WTC11 (cell line): ENCODE data around the gene DPEP2. TPM values are rescaled to one million over a fixed set of nuclear protein-coding genes. Genes with fewer than 3 reads are reported as not detected.
"Not testable (repeated sequence)": the region's sequence is repeated elsewhere in the genome, so short reads cannot be mapped to it uniquely, and the experiment has no call there.

Source experiments
- ATAC-seq: fragments of 200-7000 bp; cut with Tn5 transposase; 2 replicates; pipeline ENCODE4 v1.10.0; 2021; ENCODE audit warnings: mild to moderate bottlenecking, moderate library complexity
- CTCF ChIA-PET: fragments of 300-600 bp; sonication (Branson Sonifier 250); formaldehyde crosslinking; loops from one replicate; lab custom pipeline; 2021; ENCODE audit warnings: antibody characterized with exemption; lab: Charles Lee
- POLR2A ChIA-PET: fragments of 350-600 bp; sonication (Branson Sonifier 250); formaldehyde crosslinking; loops from one replicate; lab custom pipeline; 2021; ENCODE audit warnings: antibody characterized with exemption; lab: Charles Lee
- DNase-seq: peaks from one replicate; pipeline ENCODE4 v3.0.0; 2021; ENCODE audit warnings: low spot score
- H3K27ac Mint-ChIP-seq: 2 replicates; pipeline ENCODE4 v1.8.0; 2021; ENCODE audit warnings: mixed read lengths
- H3K27me3 Mint-ChIP-seq: 2 replicates; pipeline ENCODE4 v1.8.0; 2021; ENCODE audit warnings: low read depth, mild to moderate bottlenecking, moderate library complexity, mixed read lengths
- H3K36me3 Mint-ChIP-seq: 2 replicates; pipeline ENCODE4 v1.8.0; 2021; ENCODE audit warnings: mixed read lengths
- H3K4me1 Mint-ChIP-seq: 2 replicates; pipeline ENCODE4 v1.8.0; 2022; ENCODE audit warnings: mixed read lengths
- H3K4me3 Mint-ChIP-seq: 2 replicates; pipeline ENCODE4 v1.8.0; 2021; ENCODE audit warnings: mild to moderate bottlenecking, moderate library complexity, mixed read lengths
- H3K9me3 Mint-ChIP-seq: 2 replicates; pipeline ENCODE4 v1.8.0; 2021; ENCODE audit warnings: mixed read lengths
- EMX1 ChIP-seq: fragments of 250-450 bp; sonication (Bioruptor Pico); IDR thresholded peaks from 2 replicates; pipeline ENCODE4 v1.8.0; 2021; ENCODE audit warnings: mild to moderate bottlenecking
- ESRRA ChIP-seq: sonication (generic); formaldehyde crosslinking; IDR thresholded peaks from 2 replicates; pipeline ENCODE4 v1.8.1; 2022; ENCODE audit warnings: mild to moderate bottlenecking, missing genetic modification reagents, borderline replicate concordance
- FOXP1 ChIP-seq: sonication (generic); formaldehyde crosslinking; IDR thresholded peaks from 2 replicates; pipeline ENCODE4 v1.8.0; 2022; ENCODE audit warnings: missing genetic modification reagents, mild to moderate bottlenecking, moderate library complexity, borderline replicate concordance
- HMGA2 ChIP-seq: fragments of 250-450 bp; sonication (Bioruptor Pico); IDR thresholded peaks from 2 replicates; pipeline ENCODE4 v1.4.0; 2021; ENCODE audit warnings: mild to moderate bottlenecking, moderate library complexity
- NFATC4 ChIP-seq: fragments of 250-450 bp; sonication (Bioruptor Pico); IDR thresholded peaks from 2 replicates; pipeline ENCODE4 v1.9.0; 2021; ENCODE audit warnings: mild to moderate bottlenecking
- NFE2L1 ChIP-seq: sonication (generic); formaldehyde crosslinking; IDR thresholded peaks from 2 replicates; pipeline ENCODE4 v1.8.1; 2023; ENCODE audit warnings: missing genetic modification reagents
- NFYB ChIP-seq: sonication (generic); formaldehyde crosslinking; conservative IDR thresholded peaks from 2 replicates; pipeline ENCODE4 v1.8.0; 2022; ENCODE audit warnings: low read depth, missing genetic modification reagents
- NR2C2 ChIP-seq: sonication (generic); formaldehyde crosslinking; IDR thresholded peaks from 2 replicates; pipeline ENCODE4 v1.8.0; 2022; ENCODE audit warnings: mild to moderate bottlenecking, missing genetic modification reagents
- SMAD3 ChIP-seq: sonication (generic); formaldehyde crosslinking; IDR thresholded peaks from 2 replicates; pipeline ENCODE4 v1.8.0; 2022; ENCODE audit warnings: missing genetic modification reagents, mild to moderate bottlenecking, borderline replicate concordance
- SMAD4 ChIP-seq: sonication (generic); formaldehyde crosslinking; IDR thresholded peaks from 2 replicates; pipeline ENCODE4 v1.8.0; 2022; ENCODE audit warnings: mild to moderate bottlenecking, missing genetic modification reagents
- TCF7 ChIP-seq: sonication (generic); formaldehyde crosslinking; IDR thresholded peaks from 2 replicates; pipeline ENCODE4 v1.8.0; 2022; ENCODE audit warnings: mild to moderate bottlenecking, low read depth, missing genetic modification reagents, moderate library complexity
- TEAD1 ChIP-seq: sonication (generic); formaldehyde crosslinking; IDR thresholded peaks from 2 replicates; pipeline ENCODE4 v1.8.0; 2022; ENCODE audit warnings: mild to moderate bottlenecking, missing genetic modification reagents
- ZNF232 ChIP-seq: sonication (generic); formaldehyde crosslinking; IDR thresholded peaks from 2 replicates; pipeline ENCODE4 v1.8.0; 2022; ENCODE audit warnings: mild to moderate bottlenecking, missing genetic modification reagents
- ZNF263 ChIP-seq: sonication (generic); formaldehyde crosslinking; IDR thresholded peaks from 2 replicates; pipeline ENCODE4 v1.8.1; 2022; ENCODE audit warnings: low read depth, mild to moderate bottlenecking, moderate library complexity, missing genetic modification reagents
- ZNF416 ChIP-seq: fragments of 250-450 bp; sonication (Bioruptor Pico); IDR thresholded peaks from 2 replicates; pipeline ENCODE4 v1.9.0; 2021; ENCODE audit warnings: mild to moderate bottlenecking, inconsistent platforms
- ZNF423 ChIP-seq: fragments of 250-450 bp; sonication (Bioruptor Pico); IDR thresholded peaks from 2 replicates; pipeline ENCODE4 v2.1.2; 2022; ENCODE audit warnings: mild to moderate bottlenecking, moderate library complexity
- total RNA-seq: library from RNA; stranded (reverse); gene quantifications from 3 replicates; pipeline ENCODE4 v1.2.3, GENCODE V29; 2021
- TF ChIP-seq, protein P1 (sequence below): sonication (generic); formaldehyde crosslinking; IDR thresholded peaks from 2 replicates; pipeline ENCODE4 v1.8.1; 2022; ENCODE audit warnings: low read depth, missing genetic modification reagents, borderline replicate concordance
- TF ChIP-seq, protein P2 (sequence below): sonication (generic); formaldehyde crosslinking; IDR thresholded peaks from 2 replicates; pipeline ENCODE4 v1.8.1; 2023; ENCODE audit warnings: mild to moderate bottlenecking, missing genetic modification reagents
- TF ChIP-seq, protein P3 (sequence below): fragments of 200-600 bp; IDR thresholded peaks from 2 replicates; pipeline ENCODE4 v1.8.0; 2022; ENCODE audit warnings: antibody characterized with exemption
- TF ChIP-seq, protein P4 (sequence below): sonication (generic); formaldehyde crosslinking; conservative IDR thresholded peaks from 2 replicates; pipeline ENCODE4 v1.8.1; 2022; ENCODE audit warnings: mild to moderate bottlenecking, missing genetic modification reagents
- TF ChIP-seq, protein P5 (sequence below): sonication (generic); formaldehyde crosslinking; IDR thresholded peaks from 2 replicates; pipeline ENCODE4 v1.8.1; 2022; ENCODE audit warnings: mild to moderate bottlenecking, moderate library complexity, missing genetic modification reagents
- TF ChIP-seq, protein P6 (sequence below): sonication (generic); formaldehyde crosslinking; IDR thresholded peaks from 2 replicates; pipeline ENCODE4 v1.8.0; 2022; ENCODE audit warnings: mild to moderate bottlenecking, missing genetic modification reagents

Gene DPEP2
- total RNA-seq, 1 experiment from 2014 or later: 0.13 TPM

DNA sequence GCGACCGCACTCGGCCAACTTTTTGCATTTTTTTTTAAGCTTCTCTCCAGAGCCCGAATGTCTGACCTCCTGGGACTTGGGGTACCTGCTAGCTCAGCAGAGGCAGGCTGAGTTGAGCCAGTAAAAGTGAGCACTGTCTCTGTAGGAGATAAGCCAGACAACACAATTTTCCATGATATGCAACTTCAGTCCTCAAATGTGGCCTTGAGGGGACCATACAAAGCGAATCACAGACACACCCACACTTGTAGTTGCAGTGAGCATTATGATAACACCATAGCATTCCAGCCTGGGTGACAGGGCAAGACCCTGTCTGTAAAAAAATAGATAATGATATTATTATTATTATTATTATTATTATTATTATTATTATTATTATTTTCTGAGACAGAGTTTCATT, 2.6 kb downstream of the DPEP2 start:
- CTCF ChIA-PET: interaction anchor here (0.6 to 0.7 kb wide), 2 partner anchors 44 kb away, joined by 3 read pairs; no protein-coding TSS in a partner anchor
- Mint-ChIP-seq H3K27ac (no peak overlapping the region), H3K27me3 (peaks cover 16% of the 10 kb centered on the region), H3K36me3 (no peaks in the 10 kb centered on the region), H3K4me3 (no peak overlapping the region), H3K9me3 (peaks cover 4% of the 10 kb centered on the region), H3K4me1 (no peaks in the 10 kb centered on the region)
- ATAC-seq (no peak), DNase-seq (no peak)
- no peak for TF ChIP-seq ESRRA (CRISPR knock-in tag)
- TF ChIP-seq HMGA2 (CRISPR knock-in tag): peak; percentile 76; the same call in 1 of the 2 replicates
- POLR2A ChIA-PET: no interaction called here

DNA sequence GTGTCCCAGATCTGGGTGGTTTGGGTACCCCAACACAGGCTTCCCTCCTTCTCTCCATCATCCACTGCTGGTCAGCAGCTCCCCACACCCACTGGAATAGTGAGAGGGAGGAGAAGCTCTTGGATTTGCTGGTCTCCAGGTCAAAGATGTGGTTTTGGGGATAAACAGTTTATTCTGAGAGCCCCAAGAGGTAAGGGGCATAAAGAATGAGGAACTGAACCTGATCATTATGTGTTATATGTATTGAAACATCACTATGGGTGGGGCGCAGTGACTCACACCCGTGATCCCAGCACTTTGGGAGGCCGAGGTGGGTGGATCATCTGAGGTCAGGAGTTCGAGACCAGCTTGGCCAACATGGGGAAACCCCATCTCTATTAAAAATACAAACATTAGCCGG, 3.9 kb downstream of the DPEP2 start:
- Mint-ChIP-seq H3K36me3 (no peaks in the 10 kb centered on the region), H3K9me3 (peaks cover 4% of the 10 kb centered on the region), H3K4me3 (no peak overlapping the region), H3K27me3 (peaks cover 20% of the 10 kb centered on the region), H3K4me1 (no peaks in the 10 kb centered on the region), H3K27ac (no peak overlapping the region)
- ATAC-seq (no peak), DNase-seq (no peak)
- ChIA-PET POLR2A (no interaction called here), CTCF (interaction anchor here (0.7 kb wide), 2 partner anchors 413 to 736 kb away, joined by 4 read pairs; no protein-coding TSS in a partner anchor)
- TF ChIP-seq, protein P1, sequence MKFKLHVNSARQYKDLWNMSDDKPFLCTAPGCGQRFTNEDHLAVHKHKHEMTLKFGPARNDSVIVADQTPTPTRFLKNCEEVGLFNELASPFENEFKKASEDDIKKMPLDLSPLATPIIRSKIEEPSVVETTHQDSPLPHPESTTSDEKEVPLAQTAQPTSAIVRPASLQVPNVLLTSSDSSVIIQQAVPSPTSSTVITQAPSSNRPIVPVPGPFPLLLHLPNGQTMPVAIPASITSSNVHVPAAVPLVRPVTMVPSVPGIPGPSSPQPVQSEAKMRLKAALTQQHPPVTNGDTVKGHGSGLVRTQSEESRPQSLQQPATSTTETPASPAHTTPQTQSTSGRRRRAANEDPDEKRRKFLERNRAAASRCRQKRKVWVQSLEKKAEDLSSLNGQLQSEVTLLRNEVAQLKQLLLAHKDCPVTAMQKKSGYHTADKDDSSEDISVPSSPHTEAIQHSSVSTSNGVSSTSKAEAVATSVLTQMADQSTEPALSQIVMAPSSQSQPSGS: no peak
- TF ChIP-seq TCF7 (CRISPR knock-in tag) (no peak), ZNF232 (CRISPR knock-in tag) (no peak)

DNA sequence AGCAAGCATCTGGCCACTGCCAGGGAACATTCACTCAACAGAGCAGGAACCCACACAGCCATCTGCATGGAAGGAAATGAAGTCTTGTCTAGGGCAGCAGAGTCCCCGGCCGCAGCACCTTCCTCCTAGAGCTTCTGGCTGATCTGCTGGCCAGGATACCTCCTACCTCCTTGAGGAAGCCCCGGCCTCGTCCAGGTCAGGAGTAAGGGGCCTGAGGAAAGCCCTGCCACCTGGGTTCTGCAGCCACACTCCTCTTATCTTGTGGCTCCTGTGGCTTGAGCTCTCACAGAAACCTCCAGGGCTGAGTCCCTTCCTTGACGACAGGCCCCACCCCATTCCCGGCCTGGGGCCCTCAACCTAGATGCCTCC, 5.3 kb downstream of the DPEP2 start:
- H3K4me1 Mint-ChIP-seq, H3K4me3 Mint-ChIP-seq, H3K27ac Mint-ChIP-seq, H3K9me3 Mint-ChIP-seq, H3K36me3 Mint-ChIP-seq, POLR2A ChIA-PET, DNase-seq, ATAC-seq: not testable (repeated sequence)
- H3K27me3 Mint-ChIP-seq: peaks cover 20% of the 10 kb centered on the region
- CTCF ChIA-PET: interaction anchor here (0.6 to 1.3 kb wide), 12 partner anchors 10 to 209 kb away, joined by 3 to 17 read pairs (median 4); no protein-coding TSS in a partner anchor

DNA sequence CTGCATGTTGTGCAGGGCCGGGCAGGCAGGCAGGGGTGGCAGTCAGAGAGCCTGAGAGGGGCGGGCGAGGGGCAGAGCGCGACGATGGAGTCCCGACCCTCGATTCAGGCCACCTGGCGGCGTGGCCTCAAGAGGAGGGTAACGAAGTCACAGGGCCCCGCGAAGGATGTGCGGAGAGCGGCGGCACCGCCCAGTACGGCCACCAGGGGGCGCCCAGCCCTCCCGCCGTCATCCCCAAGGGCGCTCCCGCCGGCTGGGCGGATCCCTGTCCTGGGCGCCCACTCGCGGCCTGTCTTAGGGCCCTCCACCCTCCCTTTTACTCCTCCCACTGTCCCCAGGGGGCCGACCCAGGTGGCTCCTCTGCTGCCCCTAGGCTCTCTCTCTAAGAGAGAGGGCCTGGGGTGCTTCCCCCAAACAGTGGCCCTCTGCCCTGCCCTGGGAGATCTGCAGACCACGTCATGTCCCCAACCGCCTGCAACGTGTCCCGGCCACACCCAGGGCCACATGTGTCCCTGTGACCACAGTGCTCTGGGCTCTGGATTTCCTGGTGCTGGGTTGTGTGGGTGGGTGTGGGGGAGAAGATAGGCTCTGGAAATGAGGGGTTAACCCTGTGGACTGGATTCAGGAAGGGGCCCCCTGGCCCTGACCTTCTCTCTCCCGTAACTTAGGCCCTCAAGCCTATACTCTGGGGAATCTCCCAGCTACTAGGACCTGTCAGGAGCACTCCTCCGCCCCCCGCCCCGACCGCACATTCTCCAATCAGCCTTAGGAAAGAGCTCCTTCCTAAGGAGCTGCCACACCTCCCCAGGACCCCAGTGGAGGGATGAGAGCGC, 5.9 kb downstream of the DPEP2 start:
- H3K36me3 Mint-ChIP-seq: no peaks in the 10 kb centered on the region
- DNase-seq (peak; percentile 83), ATAC-seq (peak; percentile 89)
- H3K4me1 Mint-ChIP-seq: no peaks in the 10 kb centered on the region
- peaks cover 20% of the 10 kb centered on the region for H3K27me3 Mint-ChIP-seq
- H3K4me3 Mint-ChIP-seq: no peak overlapping the region
- no peak overlapping the region for H3K27ac Mint-ChIP-seq
- ChIA-PET POLR2A (no interaction called here), CTCF (interaction anchor here (0.6 to 1.3 kb wide), 12 partner anchors 9 to 209 kb away, joined by 3 to 17 read pairs (median 4); no protein-coding TSS in a partner anchor)
- no peaks in the 10 kb centered on the region for H3K9me3 Mint-ChIP-seq
- peak; percentile 92; the same call in 1 of the 2 replicates for TF ChIP-seq FOXP1
- TF ChIP-seq SMAD4 (CRISPR knock-in tag): no peak
- TF ChIP-seq NR2C2 (CRISPR knock-in tag): peak; percentile 36; the same call in 1 of the 2 replicates
- TF ChIP-seq ZNF416 (CRISPR knock-in tag): no peak
- TF ChIP-seq, protein P2, sequence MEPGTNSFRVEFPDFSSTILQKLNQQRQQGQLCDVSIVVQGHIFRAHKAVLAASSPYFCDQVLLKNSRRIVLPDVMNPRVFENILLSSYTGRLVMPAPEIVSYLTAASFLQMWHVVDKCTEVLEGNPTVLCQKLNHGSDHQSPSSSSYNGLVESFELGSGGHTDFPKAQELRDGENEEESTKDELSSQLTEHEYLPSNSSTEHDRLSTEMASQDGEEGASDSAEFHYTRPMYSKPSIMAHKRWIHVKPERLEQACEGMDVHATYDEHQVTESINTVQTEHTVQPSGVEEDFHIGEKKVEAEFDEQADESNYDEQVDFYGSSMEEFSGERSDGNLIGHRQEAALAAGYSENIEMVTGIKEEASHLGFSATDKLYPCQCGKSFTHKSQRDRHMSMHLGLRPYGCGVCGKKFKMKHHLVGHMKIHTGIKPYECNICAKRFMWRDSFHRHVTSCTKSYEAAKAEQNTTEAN: 0 out of 2 replicates have a peak, but pooled peaks have one; percentile 56
- TF ChIP-seq, protein P3, sequence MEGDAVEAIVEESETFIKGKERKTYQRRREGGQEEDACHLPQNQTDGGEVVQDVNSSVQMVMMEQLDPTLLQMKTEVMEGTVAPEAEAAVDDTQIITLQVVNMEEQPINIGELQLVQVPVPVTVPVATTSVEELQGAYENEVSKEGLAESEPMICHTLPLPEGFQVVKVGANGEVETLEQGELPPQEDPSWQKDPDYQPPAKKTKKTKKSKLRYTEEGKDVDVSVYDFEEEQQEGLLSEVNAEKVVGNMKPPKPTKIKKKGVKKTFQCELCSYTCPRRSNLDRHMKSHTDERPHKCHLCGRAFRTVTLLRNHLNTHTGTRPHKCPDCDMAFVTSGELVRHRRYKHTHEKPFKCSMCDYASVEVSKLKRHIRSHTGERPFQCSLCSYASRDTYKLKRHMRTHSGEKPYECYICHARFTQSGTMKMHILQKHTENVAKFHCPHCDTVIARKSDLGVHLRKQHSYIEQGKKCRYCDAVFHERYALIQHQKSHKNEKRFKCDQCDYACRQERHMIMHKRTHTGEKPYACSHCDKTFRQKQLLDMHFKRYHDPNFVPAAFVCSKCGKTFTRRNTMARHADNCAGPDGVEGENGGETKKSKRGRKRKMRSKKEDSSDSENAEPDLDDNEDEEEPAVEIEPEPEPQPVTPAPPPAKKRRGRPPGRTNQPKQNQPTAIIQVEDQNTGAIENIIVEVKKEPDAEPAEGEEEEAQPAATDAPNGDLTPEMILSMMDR: peak; percentile 100
- 0 out of 2 replicates have a peak, but pooled peaks have one; percentile 51 for TF ChIP-seq SMAD3 (CRISPR knock-in tag)
- no peak; the same call in 1 of the 2 replicates for TF ChIP-seq TEAD1 (CRISPR knock-in tag)
- TF ChIP-seq NFE2L1 (CRISPR knock-in tag): peak; percentile 78; the same call in 1 of the 2 replicates
- TF ChIP-seq NFYB (CRISPR knock-in tag): peak; percentile 11; the same call in 1 of the 2 replicates
- no peak for TF ChIP-seq NFATC4 (CRISPR knock-in tag)
- peak; percentile 98 for TF ChIP-seq ZNF423 (CRISPR knock-in tag)
- TF ChIP-seq ZNF263 (CRISPR knock-in tag): peak; percentile 92
- TF ChIP-seq, protein P4, sequence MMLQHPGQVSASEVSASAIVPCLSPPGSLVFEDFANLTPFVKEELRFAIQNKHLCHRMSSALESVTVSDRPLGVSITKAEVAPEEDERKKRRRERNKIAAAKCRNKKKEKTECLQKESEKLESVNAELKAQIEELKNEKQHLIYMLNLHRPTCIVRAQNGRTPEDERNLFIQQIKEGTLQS (CRISPR knock-in tag): no peak
- TF ChIP-seq, protein P5, sequence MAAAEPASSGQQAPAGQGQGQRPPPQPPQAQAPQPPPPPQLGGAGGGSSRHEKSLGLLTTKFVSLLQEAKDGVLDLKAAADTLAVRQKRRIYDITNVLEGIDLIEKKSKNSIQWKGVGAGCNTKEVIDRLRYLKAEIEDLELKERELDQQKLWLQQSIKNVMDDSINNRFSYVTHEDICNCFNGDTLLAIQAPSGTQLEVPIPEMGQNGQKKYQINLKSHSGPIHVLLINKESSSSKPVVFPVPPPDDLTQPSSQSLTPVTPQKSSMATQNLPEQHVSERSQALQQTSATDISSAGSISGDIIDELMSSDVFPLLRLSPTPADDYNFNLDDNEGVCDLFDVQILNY (CRISPR knock-in tag): 0 out of 2 replicates have a peak, but pooled peaks have one; percentile 55
- TF ChIP-seq, protein P6, sequence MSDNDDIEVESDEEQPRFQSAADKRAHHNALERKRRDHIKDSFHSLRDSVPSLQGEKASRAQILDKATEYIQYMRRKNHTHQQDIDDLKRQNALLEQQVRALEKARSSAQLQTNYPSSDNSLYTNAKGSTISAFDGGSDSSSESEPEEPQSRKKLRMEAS (CRISPR knock-in tag): peak; percentile 88
- TF ChIP-seq EMX1 (CRISPR knock-in tag): no peak
